Limb (tissue), 2 donors: Measurements from ENCODE around the gene NOS1AP.
"Not testable (repeated sequence)": the region's sequence is repeated elsewhere in the genome, so short reads cannot be mapped to it uniquely, and the experiment has no call there.

Experiments used
- DNase-seq, 2 donors: peaks; one replicate each; pipeline ENCODE4 v3.0.0-alpha.2; 2016; ENCODE audit errors: extremely low spot score in 2 of 2

NOS1AP gene

GRCh38 chr1:162056579-162056978, 12.9 kb upstream of the NOS1AP start:
- no peak for DNase-seq

DNA sequence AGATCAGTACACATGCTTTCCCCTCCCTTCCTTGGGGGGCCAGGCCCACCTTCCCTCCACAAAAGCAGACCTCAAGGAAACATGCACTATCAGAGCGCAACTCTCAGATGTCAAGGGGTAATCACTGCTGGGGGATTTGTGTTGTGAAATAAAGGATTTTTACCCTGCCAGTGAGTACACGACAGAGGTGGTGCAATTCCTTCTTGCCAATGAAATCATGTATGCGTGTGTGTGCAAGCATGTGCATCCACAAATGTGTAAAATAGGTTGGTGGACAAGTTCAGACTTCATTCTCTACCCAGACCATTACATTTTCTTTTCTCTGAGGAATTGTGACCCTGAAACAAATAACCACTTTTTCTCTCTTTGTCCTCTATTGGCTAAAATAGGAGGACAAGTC, 9.8 kb upstream of the NOS1AP start:
- no peak for DNase-seq

- no peak for DNase-seq
Observed at GRCh38 chr1:162060314-162060713, 9.2 kb upstream of the NOS1AP start.

- peak; percentile 56 to 57 for DNase-seq
Observed at GRCh38 chr1:162062542-162063015, 6.9 kb upstream of the NOS1AP start.

- DNase-seq: no peak
Observed at GRCh38 chr1:162065016-162065415, 4.5 kb upstream of the NOS1AP start.

GRCh38 chr1:162066836-162067235, 2.7 kb upstream of the NOS1AP start:
- not testable (repeated sequence) for DNase-seq

- DNase-seq: no peak
Observed at GRCh38 chr1:162067466-162067865, 2.0 kb upstream of the NOS1AP start.

GRCh38 chr1:162068301-162068700, 1.2 kb upstream of the NOS1AP start:
- no peak for DNase-seq

DNA sequence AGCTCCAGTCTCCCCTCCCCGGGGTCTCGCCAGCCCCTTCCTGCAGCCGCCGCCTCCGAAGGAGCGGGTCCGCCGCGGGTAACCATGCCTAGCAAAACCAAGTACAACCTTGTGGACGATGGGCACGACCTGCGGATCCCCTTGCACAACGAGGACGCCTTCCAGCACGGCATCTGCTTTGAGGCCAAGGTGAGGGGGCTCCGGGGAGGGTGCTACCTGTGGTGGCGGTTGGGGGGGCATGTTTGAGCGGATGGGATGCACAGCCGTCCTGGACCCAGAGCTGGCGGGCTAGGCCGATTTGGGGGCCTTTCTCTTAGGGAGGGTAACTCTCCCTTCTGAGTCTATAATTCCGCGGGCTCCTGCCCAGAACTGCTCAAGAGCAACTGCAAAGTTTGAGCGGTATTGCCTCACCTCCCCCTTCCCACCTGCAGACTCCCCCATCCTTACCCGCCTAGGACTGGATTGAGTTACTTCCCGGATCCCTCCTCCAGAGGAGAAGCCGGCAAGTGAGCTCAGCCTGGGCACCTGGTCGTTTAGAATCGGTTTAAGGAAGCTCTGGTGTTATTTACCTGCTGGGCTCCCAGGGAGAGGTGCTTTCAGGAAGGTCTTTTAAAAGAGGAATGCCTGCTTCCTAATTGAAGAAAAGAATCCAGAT, 730 bp downstream of the NOS1AP start:
- DNase-seq: no peak

DNA sequence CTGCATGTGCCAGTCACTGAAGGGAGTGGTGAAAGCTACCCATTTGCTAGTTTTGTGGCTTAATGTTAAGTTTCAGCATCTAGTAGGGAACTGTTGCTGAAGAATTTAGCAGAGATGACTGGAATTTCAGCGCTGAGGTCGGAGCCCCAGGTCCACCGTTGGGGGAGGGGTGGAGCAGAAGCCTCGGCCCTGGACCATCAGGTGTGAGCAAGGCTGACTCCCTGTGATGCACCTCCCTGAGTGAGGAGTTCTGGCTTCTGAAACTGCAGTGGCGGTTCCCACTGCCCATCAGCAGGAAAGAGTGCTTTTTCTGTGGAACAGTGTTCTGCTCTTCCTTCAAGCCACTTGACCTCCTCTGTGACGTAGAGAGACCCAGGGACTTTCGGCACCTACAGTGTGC, 1.3 kb downstream of the NOS1AP start:
- no peak for DNase-seq

- no peak for DNase-seq
Observed at GRCh38 chr1:162072740-162073139, 3.2 kb downstream of the NOS1AP start.

GRCh38 chr1:162074276-162075005, 5.0 kb downstream of the NOS1AP start:
- DNase-seq: no peak

- DNase-seq: no peak
Observed at GRCh38 chr1:162075862-162076261, 6.4 kb downstream of the NOS1AP start.

GRCh38 chr1:162077648-162078299, 8.3 kb downstream of the NOS1AP start:
- no peak for DNase-seq

- no peak for DNase-seq
Observed at GRCh38 chr1:162079030-162079429, 9.5 kb downstream of the NOS1AP start.

DNA sequence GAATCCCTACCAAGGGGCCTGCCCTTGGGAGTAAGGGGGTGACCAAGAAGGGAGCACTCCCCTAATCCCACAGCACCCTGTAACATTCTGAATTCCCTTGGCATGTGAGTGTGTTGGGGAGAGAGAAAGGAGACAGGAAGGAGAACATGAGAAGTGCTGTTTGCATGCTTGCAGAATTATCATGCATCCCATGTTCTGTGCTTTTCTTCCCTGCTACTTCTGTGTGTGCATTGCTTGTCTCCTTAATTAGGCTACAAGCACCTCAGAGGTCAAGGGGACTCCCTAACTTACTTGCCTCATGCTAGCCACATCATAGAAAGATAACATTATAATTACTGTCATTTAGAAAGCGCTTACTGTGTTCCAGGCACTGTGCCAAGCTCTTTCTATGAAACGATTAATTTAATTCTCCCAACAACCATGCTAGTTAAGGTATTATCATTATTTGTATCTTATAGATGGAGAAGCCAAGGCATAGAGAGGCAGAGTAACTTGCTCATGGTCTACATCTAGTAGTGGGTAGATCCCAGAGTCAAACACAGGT, 11.1 kb downstream of the NOS1AP start:
- no peak for DNase-seq

DNA sequence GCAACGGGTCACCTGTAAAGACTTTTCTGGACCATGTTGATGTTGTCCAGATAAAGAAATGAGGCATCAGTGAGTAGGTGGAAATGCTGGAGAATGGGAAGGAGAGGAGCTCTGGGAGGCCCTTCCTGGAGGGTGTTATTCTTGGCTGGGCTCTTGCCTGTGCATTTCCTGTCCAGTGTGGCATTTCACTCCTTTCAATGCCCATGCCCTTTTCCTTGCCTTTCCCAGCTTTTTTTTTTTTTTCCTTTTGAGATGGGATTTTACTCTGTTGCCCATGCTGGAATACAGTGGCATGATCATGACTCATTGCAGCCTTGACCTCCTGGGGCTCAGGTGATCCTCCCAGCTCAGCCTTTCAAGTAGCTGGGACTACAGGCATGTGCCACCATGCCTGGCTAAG, 11.8 kb downstream of the NOS1AP start:
- no peak for DNase-seq

DNA sequence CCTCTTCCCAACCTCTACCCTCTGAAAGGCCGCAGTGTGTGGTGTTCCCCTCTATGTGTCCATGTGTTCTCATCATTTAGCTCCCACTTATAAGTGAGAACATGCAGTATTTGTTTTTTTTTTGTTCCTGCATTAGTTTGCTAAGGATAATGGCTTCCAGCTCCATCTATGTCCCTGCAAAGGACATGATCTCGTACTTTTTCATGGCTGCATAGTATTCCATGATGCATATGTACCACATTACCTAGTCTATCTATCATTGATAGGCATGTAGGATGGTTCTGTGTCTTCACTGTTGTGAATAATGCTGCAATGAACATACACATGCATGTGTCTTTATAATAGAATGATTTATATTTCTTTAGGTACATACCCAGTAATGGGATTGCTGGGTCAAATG, 12.6 kb downstream of the NOS1AP start:
- not testable (repeated sequence) for DNase-seq

GRCh38 chr1:162083273-162083672, 13.8 kb downstream of the NOS1AP start:
- DNase-seq: no peak

- DNase-seq: no peak
Observed at GRCh38 chr1:162085991-162086390, 16.5 kb downstream of the NOS1AP start.

DNA sequence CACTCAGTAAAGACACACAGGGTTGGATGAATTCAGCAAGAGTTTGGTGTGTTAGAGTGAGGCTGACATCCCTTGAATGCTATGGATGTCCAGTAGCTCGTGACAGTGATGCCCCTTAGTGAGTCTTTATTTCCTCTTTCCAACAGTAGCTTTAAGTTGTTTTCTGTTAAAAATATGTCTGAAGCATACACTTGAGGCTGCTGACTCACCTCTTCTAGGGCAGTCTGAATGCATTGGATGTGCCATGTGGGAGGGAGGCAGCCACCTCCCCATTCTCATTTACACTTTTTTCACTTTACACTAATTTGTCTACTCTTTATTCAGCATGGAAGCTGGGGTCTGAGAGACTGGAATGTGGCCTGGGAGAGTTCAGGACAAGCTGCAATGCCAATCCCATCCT, 17.6 kb downstream of the NOS1AP start:
- DNase-seq: no peak

- no peak for DNase-seq
Observed at GRCh38 chr1:162087574-162087973, 18.1 kb downstream of the NOS1AP start.
